Measurements from ENCODE around the gene GMCL2. TPM values are rescaled to one million over a fixed set of nuclear protein-coding genes. Genes with fewer than 3 reads are reported as not detected.

The GMCL2 gene
- total RNA-seq, 1 experiment from 2014 or later, result not detected

DNA sequence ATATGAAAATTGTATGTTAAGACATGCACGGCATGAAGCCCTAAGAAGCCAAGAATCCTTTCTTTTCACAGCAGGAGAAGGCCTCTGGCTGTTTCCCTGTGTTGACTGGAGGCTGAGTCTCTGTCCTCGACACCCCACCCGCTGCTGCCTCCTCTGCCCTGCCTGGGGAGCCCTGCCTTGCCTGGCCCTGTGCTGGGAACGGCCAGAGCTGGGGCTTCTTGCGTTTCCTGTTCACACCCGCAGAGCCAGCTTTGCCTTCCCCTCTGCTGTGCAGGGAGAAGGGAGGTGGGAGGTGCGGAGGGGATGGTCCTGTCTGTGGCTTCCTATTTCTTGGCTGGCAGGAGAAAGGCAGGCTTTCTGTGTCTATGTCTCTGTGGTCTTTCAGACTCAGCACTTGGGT lies 6.9 kb upstream of the GMCL2 start:
- Histone ChIP-seq H3K4me3 (replicated peaks in 1 of 2; ENCODE audit: low read depth in 1 of 2, low read length in 2 of 2) (no peak overlapping the region), H3K36me3 (ENCODE audit: control insufficient read depth in 1 of 2, insufficient read depth in 2 of 2, low read length in 2 of 2) (no peaks in the 10 kb centered on the region), H3K9me3 (ENCODE audit: control insufficient read depth in 1 of 2, insufficient read depth in 1 of 2, low read depth in 1 of 2, low read length in 2 of 2) (peaks cover 0 to 3% of the 10 kb centered on the region in 2 experiments; a peak in 1 of 4 replicates), H4K20me1 (ENCODE audit: insufficient read depth) (no peaks in the 10 kb centered on the region), H3K79me2 (ENCODE audit: insufficient read depth, low read length) (no peaks in the 10 kb centered on the region), H3K27ac (ENCODE audit: low read depth, low read length) (no peak overlapping the region), H3K9me2 (ENCODE audit: insufficient read depth) (no peaks in the 10 kb centered on the region), H3K4me2 (ENCODE audit: low read length) (no peak overlapping the region), H3K27me3 (ENCODE audit: insufficient read depth, low read length) (no peaks in the 10 kb centered on the region), H3K4me1 (ENCODE audit: control insufficient read depth in 1 of 2, insufficient read depth in 2 of 2, low read length in 2 of 2) (no peaks in the 10 kb centered on the region), H3K9ac (ENCODE audit: low read length) (no peak overlapping the region), H2AFZ (ENCODE audit: low read depth, low read length, poor library complexity, severe bottlenecking) (no peak overlapping the region)
- RAD21 ChIA-PET (ENCODE audit: low non-redundant PET in 1 of 2, low total read pairs in 2 of 2, uncharacterized antibody in 2 of 2, unreplicated experiment in 2 of 2), result no interaction called here
- TF ChIP-seq POLR2AphosphoS5 (IDR thresholded peaks at IDR 0.05; ENCODE audit: low read depth, low read length) (no peak), CBX3 (IDR thresholded peaks at IDR 0.05; ENCODE audit: low read depth) (no peak), EZH2 (IDR thresholded peaks at IDR 0.05) (no peak), EZH2phosphoT487 (IDR thresholded peaks at IDR 0.05; ENCODE audit: borderline replicate concordance) (no peak)
- TF ChIP-seq, protein P1, sequence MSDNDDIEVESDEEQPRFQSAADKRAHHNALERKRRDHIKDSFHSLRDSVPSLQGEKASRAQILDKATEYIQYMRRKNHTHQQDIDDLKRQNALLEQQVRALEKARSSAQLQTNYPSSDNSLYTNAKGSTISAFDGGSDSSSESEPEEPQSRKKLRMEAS (IDR thresholded peaks at IDR 0.05), result no peak
- TF ChIP-seq, protein P2, sequence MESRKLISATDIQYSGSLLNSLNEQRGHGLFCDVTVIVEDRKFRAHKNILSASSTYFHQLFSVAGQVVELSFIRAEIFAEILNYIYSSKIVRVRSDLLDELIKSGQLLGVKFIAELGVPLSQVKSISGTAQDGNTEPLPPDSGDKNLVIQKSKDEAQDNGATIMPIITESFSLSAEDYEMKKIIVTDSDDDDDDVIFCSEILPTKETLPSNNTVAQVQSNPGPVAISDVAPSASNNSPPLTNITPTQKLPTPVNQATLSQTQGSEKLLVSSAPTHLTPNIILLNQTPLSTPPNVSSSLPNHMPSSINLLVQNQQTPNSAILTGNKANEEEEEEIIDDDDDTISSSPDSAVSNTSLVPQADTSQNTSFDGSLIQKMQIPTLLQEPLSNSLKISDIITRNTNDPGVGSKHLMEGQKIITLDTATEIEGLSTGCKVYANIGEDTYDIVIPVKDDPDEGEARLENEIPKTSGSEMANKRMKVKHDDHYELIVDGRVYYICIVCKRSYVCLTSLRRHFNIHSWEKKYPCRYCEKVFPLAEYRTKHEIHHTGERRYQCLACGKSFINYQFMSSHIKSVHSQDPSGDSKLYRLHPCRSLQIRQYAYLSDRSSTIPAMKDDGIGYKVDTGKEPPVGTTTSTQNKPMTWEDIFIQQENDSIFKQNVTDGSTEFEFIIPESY (IDR thresholded peaks at IDR 0.05; ENCODE audit: extremely low read depth, insufficient replicate concordance, low read length), result no peak
- intact Hi-C loops (cut with micrococcal nuclease), result no loop called here
- no peak for DNase-seq (ENCODE audit: low read depth, low spot score)
- no peak for ATAC-seq
- CTCF ChIA-PET, result no interaction called here
- BruUV-seq (replicated peaks), result no TSS peak
- POLR2A ChIA-PET, result no interaction called here

DNA sequence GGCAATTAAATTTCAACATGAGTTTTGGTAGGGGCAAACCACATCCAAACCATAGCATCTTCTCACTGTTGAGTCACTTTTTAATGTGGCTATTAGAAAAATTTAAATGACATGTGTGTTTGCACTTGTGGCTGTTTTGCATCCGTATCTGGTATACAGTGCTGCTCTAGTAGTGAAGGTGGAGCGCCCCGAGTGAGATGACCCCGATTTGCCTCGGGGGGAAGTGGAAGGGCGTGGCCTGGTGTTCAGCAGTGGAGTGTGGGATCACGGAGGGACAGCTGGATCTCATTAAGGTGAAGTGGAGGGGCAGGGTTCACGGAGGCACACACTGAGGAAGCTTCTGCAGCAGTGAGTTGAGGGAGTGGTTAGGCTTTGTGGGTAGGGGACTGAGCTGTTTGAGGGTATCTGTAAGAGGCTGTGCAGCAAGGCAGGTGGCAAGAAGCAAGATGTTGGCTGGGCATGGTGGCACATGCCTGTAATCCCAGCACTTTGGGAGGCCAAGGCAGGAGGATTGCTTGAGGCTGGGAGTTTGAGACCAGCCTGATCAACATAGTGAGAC lies 6.2 kb upstream of the GMCL2 start:
- ChIA-PET CTCF (no interaction called here), POLR2A (no interaction called here), RAD21 (ENCODE audit: low non-redundant PET in 1 of 2, low total read pairs in 2 of 2, uncharacterized antibody in 2 of 2, unreplicated experiment in 2 of 2) (no interaction called here)
- ATAC-seq (no peak), DNase-seq (ENCODE audit: low read depth, low spot score) (no peak)
- Histone ChIP-seq H3K27ac (ENCODE audit: low read depth, low read length) (no peak overlapping the region), H3K9me3 (ENCODE audit: control insufficient read depth in 1 of 2, insufficient read depth in 1 of 2, low read depth in 1 of 2, low read length in 2 of 2) (peaks cover 0 to 3% of the 10 kb centered on the region in 2 experiments; a peak in 1 of 4 replicates), H4K20me1 (ENCODE audit: insufficient read depth) (no peaks in the 10 kb centered on the region), H3K79me2 (ENCODE audit: insufficient read depth, low read length) (no peaks in the 10 kb centered on the region), H3K9me2 (ENCODE audit: insufficient read depth) (no peaks in the 10 kb centered on the region), H2AFZ (ENCODE audit: low read depth, low read length, poor library complexity, severe bottlenecking) (no peak overlapping the region), H3K27me3 (ENCODE audit: insufficient read depth, low read length) (no peaks in the 10 kb centered on the region), H3K4me3 (replicated peaks in 1 of 2; ENCODE audit: low read depth in 1 of 2, low read length in 2 of 2) (no peak overlapping the region), H3K9ac (ENCODE audit: low read length) (no peak overlapping the region), H3K4me2 (ENCODE audit: low read length) (no peak overlapping the region), H3K36me3 (ENCODE audit: control insufficient read depth in 1 of 2, insufficient read depth in 2 of 2, low read length in 2 of 2) (no peaks in the 10 kb centered on the region), H3K4me1 (ENCODE audit: control insufficient read depth in 1 of 2, insufficient read depth in 2 of 2, low read length in 2 of 2) (no peaks in the 10 kb centered on the region)
- intact Hi-C loops (cut with micrococcal nuclease), result no loop called here
- no TSS peak for BruUV-seq (replicated peaks)
- no peak for TF ChIP-seq EZH2phosphoT487 (IDR thresholded peaks at IDR 0.05; ENCODE audit: borderline replicate concordance)
- TF ChIP-seq ZFX (IDR thresholded peaks at IDR 0.05), result no peak
- no peak for TF ChIP-seq ELF1 (IDR thresholded peaks at IDR 0.05; ENCODE audit: borderline replicate concordance, low read depth)
- TF ChIP-seq SIN3A (IDR thresholded peaks at IDR 0.05; ENCODE audit: low read depth), result no peak
- TF ChIP-seq SRF (IDR thresholded peaks at IDR 0.05; ENCODE audit: low read depth), result no peak
- TF ChIP-seq, protein P1 (IDR thresholded peaks at IDR 0.05), result no peak
- TF ChIP-seq SP1 (IDR thresholded peaks at IDR 0.05; ENCODE audit: low read depth), result no peak
- no peak for TF ChIP-seq FOSL1 (IDR thresholded peaks at IDR 0.05; ENCODE audit: low read depth)
- no peak for TF ChIP-seq POLR2A (IDR thresholded peaks at IDR 0.05; ENCODE audit: borderline replicate concordance, extremely low read depth, insufficient read depth, insufficient read length)
- no peak for TF ChIP-seq EZH2 (IDR thresholded peaks at IDR 0.05)
- TF ChIP-seq JUND (IDR thresholded peaks at IDR 0.05), result no peak
- TF ChIP-seq, protein P3, sequence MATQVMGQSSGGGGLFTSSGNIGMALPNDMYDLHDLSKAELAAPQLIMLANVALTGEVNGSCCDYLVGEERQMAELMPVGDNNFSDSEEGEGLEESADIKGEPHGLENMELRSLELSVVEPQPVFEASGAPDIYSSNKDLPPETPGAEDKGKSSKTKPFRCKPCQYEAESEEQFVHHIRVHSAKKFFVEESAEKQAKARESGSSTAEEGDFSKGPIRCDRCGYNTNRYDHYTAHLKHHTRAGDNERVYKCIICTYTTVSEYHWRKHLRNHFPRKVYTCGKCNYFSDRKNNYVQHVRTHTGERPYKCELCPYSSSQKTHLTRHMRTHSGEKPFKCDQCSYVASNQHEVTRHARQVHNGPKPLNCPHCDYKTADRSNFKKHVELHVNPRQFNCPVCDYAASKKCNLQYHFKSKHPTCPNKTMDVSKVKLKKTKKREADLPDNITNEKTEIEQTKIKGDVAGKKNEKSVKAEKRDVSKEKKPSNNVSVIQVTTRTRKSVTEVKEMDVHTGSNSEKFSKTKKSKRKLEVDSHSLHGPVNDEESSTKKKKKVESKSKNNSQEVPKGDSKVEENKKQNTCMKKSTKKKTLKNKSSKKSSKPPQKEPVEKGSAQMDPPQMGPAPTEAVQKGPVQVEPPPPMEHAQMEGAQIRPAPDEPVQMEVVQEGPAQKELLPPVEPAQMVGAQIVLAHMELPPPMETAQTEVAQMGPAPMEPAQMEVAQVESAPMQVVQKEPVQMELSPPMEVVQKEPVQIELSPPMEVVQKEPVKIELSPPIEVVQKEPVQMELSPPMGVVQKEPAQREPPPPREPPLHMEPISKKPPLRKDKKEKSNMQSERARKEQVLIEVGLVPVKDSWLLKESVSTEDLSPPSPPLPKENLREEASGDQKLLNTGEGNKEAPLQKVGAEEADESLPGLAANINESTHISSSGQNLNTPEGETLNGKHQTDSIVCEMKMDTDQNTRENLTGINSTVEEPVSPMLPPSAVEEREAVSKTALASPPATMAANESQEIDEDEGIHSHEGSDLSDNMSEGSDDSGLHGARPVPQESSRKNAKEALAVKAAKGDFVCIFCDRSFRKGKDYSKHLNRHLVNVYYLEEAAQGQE (IDR thresholded peaks at IDR 0.05; ENCODE audit: low read depth), result no peak
